K562 (cell line): Measurements from ENCODE around the gene MMP23B. TPM values are rescaled to one million over a fixed set of nuclear protein-coding genes. Genes with fewer than 3 reads are reported as not detected.

Source experiments
- CHD1 ChIP-seq: fragments of 200-600 bp; sonication (generic); IDR thresholded peaks from one replicate; pipeline ENCODE4 v1.6.1; 2012; ENCODE audit warnings: mild to moderate bottlenecking, moderate library complexity, low read length, inconsistent platforms
- DMBX1 ChIP-seq: fragments of 250-450 bp; sonication (Bioruptor Pico); IDR thresholded peaks from 2 replicates; pipeline ENCODE4 v1.8.0; 2022; ENCODE audit warnings: inconsistent platforms, mild to moderate bottlenecking, moderate library complexity, borderline replicate concordance
- FOXK2 ChIP-seq, 2 experiments: fragments of 450-650 bp; IDR thresholded peaks in 1 of 2; conservative IDR thresholded peaks in 1 of 2; 2 replicates each; pipeline ENCODE4 v1.6.1; 2016; ENCODE audit warnings: low read depth in 2 of 2, mild to moderate bottlenecking in 1 of 2
- GABPB2 ChIP-seq: fragments of 250-450 bp; sonication (Bioruptor Pico); conservative IDR thresholded peaks from 2 replicates; pipeline ENCODE4 v1.5.1; 2021; ENCODE audit warnings: mild to moderate bottlenecking
- STAT5A ChIP-seq: IDR thresholded peaks from 2 replicates; pipeline ENCODE4 v1.6.1; 2012; ENCODE audit warnings: low read length, inconsistent platforms, borderline replicate concordance
- ZBED1 ChIP-seq: IDR thresholded peaks from 2 replicates; pipeline ENCODE4 v1.6.1; 2014
- polyA plus RNA-seq, 8 experiments: library from polyadenylated mRNA; depleted of rRNA in 4 of 8; stranded (reverse) in 5 of 8; unstranded in 3 of 8; fragments of >200 nt; fragmentation: Nextera tagmentation in 2 of 8; fragmentation: Illumina TruSeq in 1 of 8; extraction: Ambion mirVana in 2 of 8; extraction: Trizol in 1 of 8; gene quantifications; 2 replicates each; pipeline versions ENCODE4 v1.2.1 to v1.2.3, GENCODE V29; 2011 to 2014; ENCODE audit warnings: inconsistent platforms in 1 of 8, missing spikeins in 1 of 8
- total RNA-seq, 7 experiments: library from RNA; depleted of rRNA in 6 of 7; stranded (reverse); fragments of >200 nt in 6 of 7; fragmentation: Illumina TruSeq in 2 of 7; extraction: Trizol in 2 of 7; gene quantifications; 2 replicates each; pipeline versions ENCODE4 v1.2.1 to v1.2.3, GENCODE V29; 2011 to 2021; ENCODE audit warnings: low replicate concordance in 1 of 7
- TF ChIP-seq, protein P1 (sequence below), 2 experiments: fragments of 450-650 bp; conservative IDR thresholded peaks; 2 replicates each; pipeline ENCODE4 v1.6.1; 2017; ENCODE audit warnings: mild to moderate bottlenecking in 2 of 2, moderate library complexity in 2 of 2
- TF ChIP-seq, protein P2 (sequence below): fragments of 250-450 bp; sonication (Bioruptor Pico); IDR thresholded peaks from 2 replicates; pipeline ENCODE4 v1.4.0; 2020; ENCODE audit warnings: mild to moderate bottlenecking, moderate library complexity
- TF ChIP-seq, protein P3 (sequence below): fragments of 450-650 bp; formaldehyde crosslinking; IDR thresholded peaks from 2 replicates; pipeline ENCODE4 v1.4.0; 2020; ENCODE audit warnings: mild to moderate bottlenecking, moderate library complexity
- TF ChIP-seq, protein P4 (sequence below): sonication (generic); formaldehyde crosslinking; IDR thresholded peaks from 2 replicates; pipeline ENCODE4 v1.8.0; 2022; ENCODE audit warnings: mild to moderate bottlenecking, missing genetic modification reagents

MMP23B gene
- total and polyA plus RNA-seq, 9 of the 15 experiments (the other 6 are each of a cell fraction or from before 2014, with no cell fraction given): 0.28 to 1.2 (median 0.41) TPM; not detected in 5

DNA sequence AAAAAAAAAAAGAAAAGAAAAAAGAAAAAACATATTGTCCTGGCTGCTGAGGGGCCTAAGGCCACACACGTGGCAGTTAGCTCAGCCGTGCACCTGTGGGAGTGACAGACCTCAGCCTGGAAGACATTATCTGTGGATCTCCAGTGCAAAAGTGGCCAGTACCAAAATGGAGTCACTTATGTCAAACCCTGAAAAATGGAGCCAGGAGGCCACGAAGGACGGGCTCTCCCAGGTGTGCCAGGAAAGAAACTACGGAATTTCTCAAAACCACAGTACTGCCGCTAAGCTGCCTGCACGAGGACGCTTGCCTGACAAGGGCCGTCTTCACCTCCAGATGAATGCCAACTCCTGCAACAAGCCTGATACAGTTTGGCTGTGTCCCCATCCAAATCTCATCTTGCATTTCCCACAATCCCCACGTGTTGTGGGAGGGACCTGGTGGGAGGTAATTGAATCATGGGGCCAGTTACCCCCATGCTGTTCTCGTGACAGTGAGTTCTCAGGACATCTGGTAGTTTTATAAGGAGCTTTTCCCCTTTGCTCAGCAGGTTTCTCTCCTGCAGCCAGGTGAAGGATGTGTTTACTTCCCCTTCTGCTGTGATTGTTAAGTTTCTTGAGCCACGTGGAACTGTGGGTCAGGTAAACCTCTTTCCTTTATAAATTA is 22.0 kb upstream of the MMP23B start (continued):
- TF ChIP-seq, protein P1, sequence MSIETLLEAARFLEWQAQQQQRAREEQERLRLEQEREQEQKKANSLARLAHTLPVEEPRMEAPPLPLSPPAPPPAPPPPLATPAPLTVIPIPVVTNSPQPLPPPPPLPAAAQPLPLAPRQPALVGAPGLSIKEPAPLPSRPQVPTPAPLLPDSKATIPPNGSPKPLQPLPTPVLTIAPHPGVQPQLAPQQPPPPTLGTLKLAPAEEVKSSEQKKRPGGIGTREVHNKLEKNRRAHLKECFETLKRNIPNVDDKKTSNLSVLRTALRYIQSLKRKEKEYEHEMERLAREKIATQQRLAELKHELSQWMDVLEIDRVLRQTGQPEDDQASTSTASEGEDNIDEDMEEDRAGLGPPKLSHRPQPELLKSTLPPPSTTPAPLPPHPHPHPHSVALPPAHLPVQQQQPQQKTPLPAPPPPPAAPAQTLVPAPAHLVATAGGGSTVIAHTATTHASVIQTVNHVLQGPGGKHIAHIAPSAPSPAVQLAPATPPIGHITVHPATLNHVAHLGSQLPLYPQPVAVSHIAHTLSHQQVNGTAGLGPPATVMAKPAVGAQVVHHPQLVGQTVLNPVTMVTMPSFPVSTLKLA (conservative IDR thresholded peaks at IDR 0.05): 0 out of 4 replicates have a peak, but pooled peaks of 1 of the 2 experiments have one; percentile 30
- TF ChIP-seq STAT5A (no peak), FOXK2 (conservative IDR thresholded peaks at IDR 0.05 in 1 of 2, IDR thresholded peaks at IDR 0.05 in 1 of 2; ENCODE audit: low read depth in 2 of 2) (no peak), DMBX1 (CRISPR knock-in tag) (peak; percentile 98), GABPB2 (CRISPR knock-in tag) (no peak), ZBED1 (no peak), CHD1 (no peak)
- TF ChIP-seq, protein P2, sequence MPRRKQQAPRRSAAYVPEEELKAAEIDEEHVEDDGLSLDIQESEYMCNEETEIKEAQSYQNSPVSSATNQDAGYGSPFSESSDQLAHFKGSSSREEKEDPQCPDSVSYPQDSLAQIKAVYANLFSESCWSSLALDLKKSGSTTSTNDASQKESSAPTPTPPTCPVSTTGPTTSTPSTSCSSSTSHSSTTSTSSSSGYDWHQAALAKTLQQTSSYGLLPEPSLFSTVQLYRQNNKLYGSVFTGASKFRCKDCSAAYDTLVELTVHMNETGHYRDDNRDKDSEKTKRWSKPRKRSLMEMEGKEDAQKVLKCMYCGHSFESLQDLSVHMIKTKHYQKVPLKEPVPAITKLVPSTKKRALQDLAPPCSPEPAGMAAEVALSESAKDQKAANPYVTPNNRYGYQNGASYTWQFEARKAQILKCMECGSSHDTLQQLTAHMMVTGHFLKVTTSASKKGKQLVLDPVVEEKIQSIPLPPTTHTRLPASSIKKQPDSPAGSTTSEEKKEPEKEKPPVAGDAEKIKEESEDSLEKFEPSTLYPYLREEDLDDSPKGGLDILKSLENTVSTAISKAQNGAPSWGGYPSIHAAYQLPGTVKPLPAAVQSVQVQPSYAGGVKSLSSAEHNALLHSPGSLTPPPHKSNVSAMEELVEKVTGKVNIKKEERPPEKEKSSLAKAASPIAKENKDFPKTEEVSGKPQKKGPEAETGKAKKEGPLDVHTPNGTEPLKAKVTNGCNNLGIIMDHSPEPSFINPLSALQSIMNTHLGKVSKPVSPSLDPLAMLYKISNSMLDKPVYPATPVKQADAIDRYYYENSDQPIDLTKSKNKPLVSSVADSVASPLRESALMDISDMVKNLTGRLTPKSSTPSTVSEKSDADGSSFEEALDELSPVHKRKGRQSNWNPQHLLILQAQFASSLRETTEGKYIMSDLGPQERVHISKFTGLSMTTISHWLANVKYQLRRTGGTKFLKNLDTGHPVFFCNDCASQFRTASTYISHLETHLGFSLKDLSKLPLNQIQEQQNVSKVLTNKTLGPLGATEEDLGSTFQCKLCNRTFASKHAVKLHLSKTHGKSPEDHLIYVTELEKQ (CRISPR knock-in tag): peak; percentile 80
- TF ChIP-seq, protein P3, sequence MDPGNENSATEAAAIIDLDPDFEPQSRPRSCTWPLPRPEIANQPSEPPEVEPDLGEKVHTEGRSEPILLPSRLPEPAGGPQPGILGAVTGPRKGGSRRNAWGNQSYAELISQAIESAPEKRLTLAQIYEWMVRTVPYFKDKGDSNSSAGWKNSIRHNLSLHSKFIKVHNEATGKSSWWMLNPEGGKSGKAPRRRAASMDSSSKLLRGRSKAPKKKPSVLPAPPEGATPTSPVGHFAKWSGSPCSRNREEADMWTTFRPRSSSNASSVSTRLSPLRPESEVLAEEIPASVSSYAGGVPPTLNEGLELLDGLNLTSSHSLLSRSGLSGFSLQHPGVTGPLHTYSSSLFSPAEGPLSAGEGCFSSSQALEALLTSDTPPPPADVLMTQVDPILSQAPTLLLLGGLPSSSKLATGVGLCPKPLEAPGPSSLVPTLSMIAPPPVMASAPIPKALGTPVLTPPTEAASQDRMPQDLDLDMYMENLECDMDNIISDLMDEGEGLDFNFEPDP (CRISPR knock-in tag): peak; percentile 84; the same call in 1 of the 2 replicates
- TF ChIP-seq, protein P4, sequence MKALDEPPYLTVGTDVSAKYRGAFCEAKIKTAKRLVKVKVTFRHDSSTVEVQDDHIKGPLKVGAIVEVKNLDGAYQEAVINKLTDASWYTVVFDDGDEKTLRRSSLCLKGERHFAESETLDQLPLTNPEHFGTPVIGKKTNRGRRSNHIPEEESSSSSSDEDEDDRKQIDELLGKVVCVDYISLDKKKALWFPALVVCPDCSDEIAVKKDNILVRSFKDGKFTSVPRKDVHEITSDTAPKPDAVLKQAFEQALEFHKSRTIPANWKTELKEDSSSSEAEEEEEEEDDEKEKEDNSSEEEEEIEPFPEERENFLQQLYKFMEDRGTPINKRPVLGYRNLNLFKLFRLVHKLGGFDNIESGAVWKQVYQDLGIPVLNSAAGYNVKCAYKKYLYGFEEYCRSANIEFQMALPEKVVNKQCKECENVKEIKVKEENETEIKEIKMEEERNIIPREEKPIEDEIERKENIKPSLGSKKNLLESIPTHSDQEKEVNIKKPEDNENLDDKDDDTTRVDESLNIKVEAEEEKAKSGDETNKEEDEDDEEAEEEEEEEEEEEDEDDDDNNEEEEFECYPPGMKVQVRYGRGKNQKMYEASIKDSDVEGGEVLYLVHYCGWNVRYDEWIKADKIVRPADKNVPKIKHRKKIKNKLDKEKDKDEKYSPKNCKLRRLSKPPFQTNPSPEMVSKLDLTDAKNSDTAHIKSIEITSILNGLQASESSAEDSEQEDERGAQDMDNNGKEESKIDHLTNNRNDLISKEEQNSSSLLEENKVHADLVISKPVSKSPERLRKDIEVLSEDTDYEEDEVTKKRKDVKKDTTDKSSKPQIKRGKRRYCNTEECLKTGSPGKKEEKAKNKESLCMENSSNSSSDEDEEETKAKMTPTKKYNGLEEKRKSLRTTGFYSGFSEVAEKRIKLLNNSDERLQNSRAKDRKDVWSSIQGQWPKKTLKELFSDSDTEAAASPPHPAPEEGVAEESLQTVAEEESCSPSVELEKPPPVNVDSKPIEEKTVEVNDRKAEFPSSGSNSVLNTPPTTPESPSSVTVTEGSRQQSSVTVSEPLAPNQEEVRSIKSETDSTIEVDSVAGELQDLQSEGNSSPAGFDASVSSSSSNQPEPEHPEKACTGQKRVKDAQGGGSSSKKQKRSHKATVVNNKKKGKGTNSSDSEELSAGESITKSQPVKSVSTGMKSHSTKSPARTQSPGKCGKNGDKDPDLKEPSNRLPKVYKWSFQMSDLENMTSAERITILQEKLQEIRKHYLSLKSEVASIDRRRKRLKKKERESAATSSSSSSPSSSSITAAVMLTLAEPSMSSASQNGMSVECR: no peak
